HepG2 (cell line): ENCODE measurements around the gene NEDD8. TPM values are rescaled to one million over a fixed set of nuclear protein-coding genes. Genes with fewer than 3 reads are reported as not detected.

Source experiments
- ESRRA ChIP-seq: sonication (generic); formaldehyde crosslinking; IDR thresholded peaks from 2 replicates; pipeline ENCODE4 v1.5.1; 2020; ENCODE audit warnings: mild to moderate bottlenecking, low read depth, missing genetic modification reagents
- GPBP1L1 ChIP-seq: sonication (generic); formaldehyde crosslinking; IDR thresholded peaks from 2 replicates; pipeline ENCODE4 v1.5.0; 2020; ENCODE audit warnings: mild to moderate bottlenecking, missing genetic modification reagents
- IKZF4 ChIP-seq: sonication (generic); formaldehyde crosslinking; IDR thresholded peaks from 2 replicates; pipeline ENCODE4 v1.5.1; 2020; ENCODE audit warnings: borderline replicate concordance, mild to moderate bottlenecking, low read depth, missing genetic modification reagents; ENCODE audit errors: not compliant biosample characterization
- KAT2B ChIP-seq: fragments of 150-350 bp; IDR thresholded peaks from 2 replicates; pipeline ENCODE4 v1.6.1; 2014; ENCODE audit warnings: low read depth, low read length, borderline replicate concordance
- KLF13 ChIP-seq: sonication (generic); formaldehyde crosslinking; IDR thresholded peaks from 2 replicates; pipeline ENCODE4 v1.4.0; 2020; ENCODE audit warnings: mild to moderate bottlenecking, missing genetic modification reagents
- MXD4 ChIP-seq: IDR thresholded peaks from 2 replicates; pipeline ENCODE4 v1.6.1; 2016; ENCODE audit warnings: mild to moderate bottlenecking, missing biosample characterization, missing genetic modification reagents
- PCBP2 ChIP-seq: fragments of 200-400 bp; formaldehyde crosslinking; optimal IDR thresholded peaks from 2 replicates; pipeline ENCODE3; 2018; ENCODE audit warnings: low read length, low read depth; ENCODE audit not compliant: poor library complexity, severe bottlenecking
- PHF8 ChIP-seq: sonication (generic); formaldehyde crosslinking; IDR thresholded peaks from 2 replicates; pipeline ENCODE4 v1.5.0; 2020; ENCODE audit warnings: missing genetic modification reagents
- RARG ChIP-seq: sonication (generic); formaldehyde crosslinking; IDR thresholded peaks from 2 replicates; pipeline ENCODE4 v1.4.0; 2020; ENCODE audit warnings: low read depth, mild to moderate bottlenecking, missing genetic modification reagents
- TOE1 ChIP-seq: sonication (generic); formaldehyde crosslinking; IDR thresholded peaks from 2 replicates; pipeline ENCODE4 v1.4.0; 2020; ENCODE audit warnings: mild to moderate bottlenecking, missing genetic modification reagents
- ZBTB10 ChIP-seq: sonication (generic); formaldehyde crosslinking; IDR thresholded peaks from 2 replicates; pipeline ENCODE4 v1.4.0; 2020; ENCODE audit warnings: missing genetic modification reagents, borderline replicate concordance
- ZBTB42 ChIP-seq: sonication (generic); formaldehyde crosslinking; IDR thresholded peaks from 2 replicates; pipeline ENCODE4 v1.5.0; 2020; ENCODE audit warnings: mild to moderate bottlenecking, missing genetic modification reagents
- ZFP82 ChIP-seq: sonication (generic); formaldehyde crosslinking; IDR thresholded peaks from 2 replicates; pipeline ENCODE4 v1.5.1; 2020; ENCODE audit warnings: mild to moderate bottlenecking, missing genetic modification reagents, borderline replicate concordance
- ZXDC ChIP-seq: sonication (generic); formaldehyde crosslinking; IDR thresholded peaks from 2 replicates; pipeline ENCODE4 v1.5.0; 2020; ENCODE audit warnings: mild to moderate bottlenecking, missing genetic modification reagents
- polyA plus RNA-seq, 8 experiments: library from polyadenylated mRNA; depleted of rRNA in 3 of 8; stranded (reverse) in 7 of 8; unstranded in 1 of 8; fragments of >200 nt; fragmentation: Illumina TruSeq in 4 of 8; extraction: Trizol in 4 of 8; gene quantifications; 2 replicates each; pipeline versions ENCODE4 v1.2.1 to v1.2.3, GENCODE V29; 2011 to 2016; ENCODE audit warnings: low read depth in 4 of 8, missing spikeins in 1 of 8, mixed read lengths in 1 of 8; ENCODE audit not compliant: insufficient read depth in 1 of 8
- total RNA-seq, 5 experiments: library from RNA; depleted of rRNA; stranded (reverse); fragments of >200 nt; fragmentation: Illumina TruSeq; extraction: Trizol; gene quantifications; 2 replicates each; pipeline ENCODE4 v1.2.3, GENCODE V29; 2016; ENCODE audit warnings: low read depth in 1 of 5

NEDD8 gene
- total and polyA plus RNA-seq, 2 of the 13 experiments (the other 11 are each of a cell fraction or from before 2014, with no cell fraction given): 535 to 713 TPM

- TF ChIP-seq ZBTB10 (CRISPR knock-in tag) (peak; percentile 32; the same call in 1 of the 2 replicates), PHF8 (CRISPR knock-in tag) (peak; percentile 95), KLF13 (CRISPR knock-in tag) (no peak; the same call in 1 of the 2 replicates), RARG (CRISPR knock-in tag) (no peak), PCBP2 (peak; percentile 70), ZBTB42 (CRISPR knock-in tag) (no peak), GPBP1L1 (CRISPR knock-in tag) (no peak), KAT2B (no peak), MXD4 (CRISPR knock-in tag) (peak; percentile 77), ZFP82 (CRISPR knock-in tag) (no peak), ESRRA (CRISPR knock-in tag) (no peak; the same call in 1 of the 2 replicates), IKZF4 (peak; percentile 96), TOE1 (CRISPR knock-in tag) (peak; percentile 72), ZXDC (CRISPR knock-in tag) (peak; percentile 94)
- TF ChIP-seq, all 625 proteins: peak for 258
Measured at GRCh38 chr14:24232121-24232644, at the start of gene NEDD8 (continued).
